Measurements from ENCODE around the gene NCAM2.

Gene NCAM2

GRCh38 chr21:21508859-21509258 is 510.6 kb downstream of the NCAM2 start:
- H3K4me3 ChIP-seq (replicated peaks; ENCODE audit: low read depth, low read length): no peak overlapping the region
- no peak for TF ChIP-seq CTCF (IDR thresholded peaks at IDR 0.05; ENCODE audit: low read depth, low read length, missing control alignments)
- no peak for DNase-seq (ENCODE audit: extremely low read depth, low read depth)

GRCh38 chr21:21530680-21531079 is 532.5 kb downstream of the NCAM2 start:
- H3K4me3 ChIP-seq (replicated peaks; ENCODE audit: low read depth, low read length): no peak overlapping the region
- DNase-seq (ENCODE audit: extremely low read depth, low read depth): no peak

GRCh38 chr21:21547368-21547953 is 549.3 kb downstream of the NCAM2 start:
- TF ChIP-seq CTCF (IDR thresholded peaks at IDR 0.05; ENCODE audit: low read depth, low read length, missing control alignments): no peak
- DNase-seq (ENCODE audit: extremely low read depth, low read depth): no peak
- no peak overlapping the region for H3K4me3 ChIP-seq (replicated peaks; ENCODE audit: low read depth, low read length)

More at GRCh38 chr21:21530680-21531079, 532.5 kb downstream of the NCAM2 start:
- TF ChIP-seq CTCF (IDR thresholded peaks at IDR 0.05; ENCODE audit: low read depth, low read length, missing control alignments): no peak

GRCh38 chr21:21559285-21560045 is 561.3 kb downstream of the NCAM2 start:
- H3K4me3 ChIP-seq (replicated peaks; ENCODE audit: low read depth, low read length): no peak overlapping the region
- TF ChIP-seq CTCF (IDR thresholded peaks at IDR 0.05; ENCODE audit: low read depth, low read length, missing control alignments): no peak

More at GRCh38 chr21:21559285-21560045, 561.3 kb downstream of the NCAM2 start:
- no peak for DNase-seq (ENCODE audit: extremely low read depth, low read depth)
